Raji (cell line): ENCODE data around the gene PLPP1.

Source experiments
- POLR2A ChIP-seq: IDR thresholded peaks from 2 replicates; pipeline ENCODE4 v1.6.1; 2011; ENCODE audit warnings: low read depth, low read length, control low read depth; ENCODE audit not compliant: insufficient read depth

The PLPP1 gene

DNA sequence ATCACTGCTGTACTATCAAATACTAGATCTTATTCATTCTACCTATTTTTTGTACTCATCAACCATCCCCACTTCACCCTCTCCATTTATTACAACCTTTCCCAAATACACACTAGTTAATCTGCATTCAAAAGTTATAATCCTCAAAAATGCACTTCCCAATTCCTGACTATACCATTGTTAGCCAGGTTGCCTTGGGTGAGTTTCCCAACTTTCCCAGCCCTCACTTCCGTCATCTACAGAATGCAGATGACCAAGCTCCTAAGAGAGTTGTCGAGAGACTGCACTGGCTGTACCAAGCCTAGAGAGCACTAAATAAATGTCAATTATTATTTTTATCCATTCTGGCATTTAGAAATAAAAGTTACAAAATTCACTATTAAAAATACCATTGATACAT, 11.5 kb downstream of the PLPP1 start:
- no peak for TF ChIP-seq POLR2A

DNA sequence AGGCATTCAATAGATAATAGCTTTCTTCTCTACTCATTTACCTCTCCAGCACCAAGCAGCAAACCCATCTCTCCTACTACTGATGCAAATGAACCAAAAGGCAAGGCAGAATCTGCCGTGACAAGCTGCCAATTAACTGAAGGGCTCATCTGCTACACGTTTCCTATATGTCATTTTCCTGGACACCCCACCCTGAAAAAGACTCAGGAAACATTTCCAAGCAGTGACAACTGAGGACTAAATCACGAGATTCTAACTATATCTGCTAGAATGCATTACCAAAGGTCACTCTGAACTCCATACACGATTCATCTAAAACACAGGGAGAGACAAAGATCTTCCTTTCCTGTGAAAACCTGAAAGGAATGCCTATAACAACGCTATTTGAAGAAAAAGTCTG, 12.9 kb downstream of the PLPP1 start:
- TF ChIP-seq POLR2A: no peak

DNA sequence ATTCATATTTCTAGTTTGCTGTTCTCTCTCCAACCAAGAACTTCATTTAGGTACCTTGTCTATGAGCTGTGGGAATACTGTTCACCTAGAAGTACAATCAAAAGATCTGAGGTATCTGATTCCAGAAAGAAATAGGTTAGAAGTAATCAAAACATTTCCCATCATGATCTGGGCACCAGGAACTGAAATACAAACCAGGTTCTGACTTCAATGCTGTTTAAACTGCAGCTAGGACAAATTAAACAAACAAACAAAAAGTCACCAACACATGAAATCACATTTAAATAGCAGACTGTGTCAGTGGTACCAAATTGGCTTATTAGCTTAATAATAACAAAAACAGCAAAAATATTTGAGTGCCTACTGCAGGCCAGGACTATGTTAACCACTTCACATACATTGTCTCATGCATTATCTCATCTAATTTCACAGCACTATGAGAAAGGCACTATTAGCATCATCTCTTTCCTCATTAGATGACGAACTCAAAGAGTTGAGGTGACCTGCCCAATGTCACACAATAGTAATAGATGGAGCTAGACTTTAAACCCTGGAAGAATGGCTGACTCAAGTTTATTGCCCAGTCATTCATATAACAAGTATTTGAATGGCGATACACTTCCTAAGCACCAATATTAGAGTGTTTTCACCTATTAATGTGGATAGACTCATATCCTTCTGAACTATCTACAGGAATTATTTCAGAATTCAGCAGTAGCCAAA, 14.5 kb downstream of the PLPP1 start:
- no peak for TF ChIP-seq POLR2A

DNA sequence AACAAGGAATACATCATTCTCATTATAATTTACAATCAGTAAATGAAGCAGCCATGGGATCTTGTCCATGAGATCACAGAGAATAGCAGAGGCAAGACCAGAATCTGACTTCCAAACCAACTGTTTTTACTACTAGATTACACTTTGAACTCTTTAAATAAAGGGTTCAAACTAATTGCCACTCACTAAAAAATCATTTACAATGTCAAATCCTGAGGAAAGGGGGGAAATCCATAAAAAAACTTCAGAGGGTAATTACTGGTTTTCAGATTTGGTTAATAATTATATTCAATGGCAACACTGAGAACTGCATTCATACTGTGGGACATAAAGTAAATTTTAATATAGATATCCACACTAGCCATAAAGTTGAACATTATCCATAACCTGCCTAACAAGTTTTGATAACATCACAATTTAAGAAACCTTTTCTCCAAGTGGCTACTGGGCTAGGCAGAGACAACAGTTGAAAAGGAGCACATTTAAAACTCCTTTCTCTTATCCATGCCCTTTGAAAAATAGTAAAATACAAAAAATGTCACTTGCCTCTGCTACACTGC, 15.9 kb downstream of the PLPP1 start:
- no peak for TF ChIP-seq POLR2A

DNA sequence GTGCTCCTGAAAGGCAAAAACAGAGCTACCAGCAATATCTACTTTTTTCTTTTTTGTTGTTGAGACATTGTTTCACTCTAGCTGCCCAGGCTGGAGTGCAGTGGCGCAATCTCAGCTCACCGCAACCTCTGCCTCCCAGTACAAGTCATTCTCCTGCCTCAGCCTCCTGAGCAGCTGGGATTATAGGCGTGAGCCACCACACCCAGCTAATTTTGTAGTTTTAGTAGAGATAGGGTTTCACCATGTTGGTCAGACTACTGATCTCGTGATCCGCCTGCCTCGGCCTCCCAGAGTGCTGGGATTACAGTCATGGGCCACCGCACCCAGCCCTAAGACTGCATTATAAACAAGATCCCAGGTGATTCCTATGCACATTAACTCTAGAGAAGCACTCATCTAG, 17.0 kb downstream of the PLPP1 start:
- TF ChIP-seq POLR2A: no peak

DNA sequence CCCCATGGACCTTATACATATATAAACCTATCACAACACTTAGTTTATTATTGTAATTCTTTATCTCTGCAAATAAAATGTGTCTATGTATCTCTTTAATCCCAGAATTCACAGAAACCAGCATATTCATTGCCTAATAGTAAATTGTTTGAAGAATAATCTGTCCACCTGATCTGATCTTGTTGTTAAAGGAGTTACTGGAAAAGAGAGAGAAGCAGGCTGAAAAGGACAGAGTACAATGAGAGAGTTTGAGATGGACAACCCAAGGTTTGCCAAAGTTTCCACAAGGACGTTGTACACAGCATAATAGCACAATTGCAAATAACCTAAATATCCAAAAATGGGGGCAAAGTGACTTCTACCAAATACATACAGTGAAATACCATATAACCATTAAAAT, 23.8 kb downstream of the PLPP1 start:
- TF ChIP-seq POLR2A: no peak

DNA sequence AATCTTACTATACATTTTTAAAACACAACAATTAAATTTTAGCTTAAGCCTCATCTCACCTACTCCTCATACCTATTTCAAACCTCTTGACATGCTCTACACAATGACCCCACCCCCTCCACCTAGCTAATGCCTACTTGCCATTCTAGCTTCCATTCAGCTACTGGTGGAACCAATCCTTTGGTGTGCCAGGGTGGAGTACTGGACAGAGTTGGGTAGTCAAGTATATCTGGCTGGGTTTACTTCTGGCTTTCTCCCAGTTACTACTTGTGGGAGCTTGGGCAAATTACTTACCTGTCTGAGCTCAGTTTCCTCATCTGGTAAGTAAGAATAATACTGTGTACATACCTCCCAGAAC, 24.3 kb downstream of the PLPP1 start:
- no peak for TF ChIP-seq POLR2A

DNA sequence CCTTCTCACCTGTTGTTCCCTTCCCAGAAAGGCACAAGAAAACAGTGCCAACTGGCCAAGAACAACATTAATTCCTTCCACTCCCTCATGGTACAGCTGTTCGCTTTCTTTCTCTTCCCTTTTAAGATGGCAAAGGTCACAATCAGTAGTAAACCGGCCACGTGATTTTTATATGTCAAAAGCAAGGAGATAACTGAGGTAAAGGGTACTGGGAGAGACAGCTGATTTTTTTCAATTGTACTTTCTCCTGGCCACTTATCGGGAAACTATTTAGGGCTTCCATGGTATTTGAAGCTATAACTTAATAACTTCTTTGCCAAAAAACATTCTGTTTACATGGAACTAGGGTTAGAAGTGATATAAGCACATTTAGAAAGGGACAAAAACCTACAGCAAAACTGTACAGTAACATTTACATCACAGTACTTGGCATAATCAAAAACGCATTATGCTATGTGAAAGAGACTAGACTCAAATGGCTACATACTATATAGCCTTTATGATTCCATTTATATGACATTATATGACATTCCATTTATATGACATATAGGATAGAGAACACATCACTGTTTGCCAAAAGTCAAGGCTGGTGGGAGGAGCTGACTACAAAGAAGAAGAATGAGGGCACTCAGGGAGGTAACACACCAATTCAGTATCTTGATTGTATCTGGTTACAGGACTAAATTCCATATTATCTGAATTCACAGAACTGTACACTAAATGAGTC, 24.8 kb downstream of the PLPP1 start:
- TF ChIP-seq POLR2A: no peak

DNA sequence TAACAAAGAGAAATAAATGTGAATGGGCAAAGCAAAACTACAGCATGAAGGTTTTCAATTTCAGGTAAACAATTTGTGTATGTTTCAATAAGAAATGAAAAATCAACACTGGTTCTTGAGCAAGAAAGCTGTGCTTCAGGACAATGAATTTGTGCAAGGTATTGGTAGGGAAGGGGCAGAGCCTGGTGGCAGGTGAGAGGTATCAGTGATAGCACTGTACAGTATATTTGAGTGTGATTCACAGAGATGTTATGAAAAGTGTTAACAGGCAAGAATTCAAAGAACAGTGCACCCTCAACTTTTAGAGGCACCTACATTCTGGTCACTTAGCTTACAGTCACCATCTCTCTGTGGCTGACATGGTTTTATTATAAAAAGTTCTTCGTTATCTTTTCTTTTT, 25.7 kb downstream of the PLPP1 start:
- TF ChIP-seq POLR2A: no peak

DNA sequence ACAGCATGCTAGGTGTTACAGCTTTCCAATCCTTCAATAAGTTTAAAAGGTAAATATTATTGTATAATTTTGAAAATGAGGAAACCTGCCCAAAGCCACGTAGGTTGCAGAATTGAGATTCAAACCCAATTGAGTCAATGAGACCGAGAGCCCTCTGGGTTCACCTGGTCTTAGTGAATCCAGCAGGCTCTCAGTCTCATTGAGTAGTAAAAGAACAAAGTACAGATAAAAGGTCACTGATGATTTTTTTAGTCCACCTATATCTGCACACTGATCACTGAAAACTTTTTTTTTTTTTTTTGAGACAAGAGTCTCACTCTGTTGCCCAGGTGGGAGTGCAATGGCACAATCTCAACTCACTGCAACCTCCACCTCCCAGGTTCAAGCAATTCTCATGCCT, 27.2 kb downstream of the PLPP1 start:
- TF ChIP-seq POLR2A: no peak

DNA sequence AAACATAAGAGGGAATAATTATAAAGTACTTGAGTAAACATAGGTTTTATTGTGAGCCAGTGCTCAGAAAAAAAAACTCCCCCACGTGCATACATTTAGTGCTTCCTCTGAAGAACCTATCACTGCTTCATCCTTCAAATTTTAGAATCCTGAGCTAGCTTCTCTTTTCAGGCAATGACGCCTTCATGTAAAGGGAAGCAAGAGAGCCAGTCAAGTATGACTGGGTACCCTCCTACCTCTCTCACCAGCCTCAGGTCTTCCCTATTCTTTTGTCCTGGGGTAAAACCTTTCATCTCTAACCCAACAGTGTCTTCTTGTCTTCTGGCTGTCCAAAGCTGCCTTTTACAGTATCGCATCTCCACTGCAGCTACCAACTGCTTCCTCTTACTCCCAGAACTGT, 32.0 kb downstream of the PLPP1 start:
- no peak for TF ChIP-seq POLR2A

DNA sequence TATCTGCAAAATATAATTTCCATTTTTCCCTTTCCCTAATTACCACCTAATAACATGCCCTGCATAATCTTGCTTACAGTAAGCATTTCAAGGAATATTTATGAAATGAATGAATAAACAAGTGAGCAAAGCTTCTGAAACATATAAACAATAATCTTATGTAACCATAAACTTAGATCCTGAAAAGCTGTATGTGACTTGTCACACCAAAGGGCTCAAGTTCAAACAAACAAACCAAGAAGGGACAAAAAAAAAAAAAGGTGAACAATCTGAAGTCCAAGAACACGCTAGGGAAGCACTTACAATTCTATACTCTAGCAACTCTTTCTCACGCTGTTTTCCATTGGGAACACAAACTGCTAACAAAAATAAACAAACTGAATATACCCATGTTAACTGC, 36.3 kb downstream of the PLPP1 start:
- no peak for TF ChIP-seq POLR2A

DNA sequence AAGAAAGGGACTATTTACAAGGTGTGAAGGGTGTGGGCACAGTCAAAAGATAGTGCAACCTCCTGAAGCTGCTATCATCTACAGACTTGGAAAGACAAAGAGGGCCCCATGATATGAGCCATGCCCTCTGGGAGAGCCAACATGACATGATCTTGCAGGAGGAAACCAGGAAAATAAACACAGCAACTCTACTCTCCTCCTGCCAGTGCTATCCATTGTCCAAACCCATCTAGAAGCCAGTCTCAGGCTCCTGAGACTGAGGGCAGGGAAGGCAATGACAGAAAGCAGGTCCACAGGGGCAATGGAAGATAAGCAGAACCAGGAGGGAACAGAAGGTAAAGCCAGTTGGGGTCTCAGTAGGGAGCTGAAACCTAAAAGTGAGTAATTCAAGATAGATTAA, 37.1 kb downstream of the PLPP1 start:
- TF ChIP-seq POLR2A: no peak

DNA sequence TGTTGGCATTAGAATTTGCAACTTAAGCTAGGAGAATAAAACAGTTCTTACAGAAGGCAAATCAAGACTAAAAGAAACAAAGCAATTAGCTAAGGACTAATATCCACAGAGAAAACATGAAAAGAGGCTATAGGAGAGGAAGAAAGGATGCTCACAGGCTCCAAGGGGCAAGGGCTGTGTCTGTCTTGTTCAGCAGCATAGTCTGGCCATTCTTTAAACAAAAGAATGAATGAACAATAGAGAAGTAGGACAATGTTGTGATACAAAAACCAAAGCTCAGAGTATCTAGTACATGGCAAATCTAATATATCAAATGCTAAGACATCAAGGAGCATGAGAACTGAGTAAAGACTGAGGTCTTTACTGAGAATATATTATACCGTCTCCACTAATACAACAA, 39.5 kb downstream of the PLPP1 start:
- TF ChIP-seq POLR2A: no peak

DNA sequence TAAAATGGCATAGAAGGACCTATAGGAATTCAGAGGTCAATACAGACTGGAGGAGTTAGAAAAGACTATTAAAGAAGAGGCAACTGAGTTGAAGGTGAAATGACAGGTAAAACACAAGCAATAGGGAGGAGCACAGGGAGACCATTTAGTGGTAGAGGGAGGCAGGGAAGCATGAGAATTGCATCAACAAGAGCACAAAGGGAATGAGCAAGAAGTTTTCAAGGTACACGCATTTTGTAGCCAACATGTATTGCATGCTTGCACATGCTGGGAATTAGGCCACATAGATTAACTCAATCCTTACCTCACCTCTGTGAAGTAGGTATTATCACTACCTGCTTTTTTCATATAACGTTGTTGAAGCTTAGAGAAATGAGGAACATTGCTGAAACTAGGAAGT, 42.3 kb downstream of the PLPP1 start:
- no peak for TF ChIP-seq POLR2A

DNA sequence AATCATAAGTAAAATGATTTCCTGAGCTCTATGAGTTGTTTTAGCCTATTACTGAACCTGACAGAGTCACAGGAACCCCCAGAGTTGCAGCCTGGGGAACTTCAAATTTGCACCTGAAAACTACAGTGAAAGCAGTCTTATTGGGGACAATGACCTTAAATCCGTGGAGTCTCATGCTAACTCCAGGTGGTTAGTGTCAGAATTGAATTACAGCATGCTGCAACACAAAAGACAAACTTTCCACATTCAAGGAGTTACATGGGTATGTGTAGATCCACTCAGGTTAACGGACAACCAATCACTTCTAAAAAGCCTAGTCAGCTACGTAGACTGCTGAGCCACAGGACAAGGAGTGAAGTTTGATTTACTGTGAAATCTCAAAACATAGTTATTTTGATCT, 49.7 kb downstream of the PLPP1 start:
- no peak for TF ChIP-seq POLR2A
